HEK293 (cell line): ENCODE measurements around the gene CCDC28B.
A peak's percentile ranks its signal among the peaks of the same experiment; 100 is the strongest.

ENCODE experiments used
- GFI1B ChIP-seq: fragments of 450-650 bp; formaldehyde crosslinking; IDR thresholded peaks from 2 replicates; pipeline ENCODE4 v1.5.1; 2016; ENCODE audit warnings: missing biosample characterization, missing genetic modification characterization
- HOXC10 ChIP-seq: sonication (generic); formaldehyde crosslinking; IDR thresholded peaks from 2 replicates; pipeline ENCODE4 v1.8.1; 2023; ENCODE audit warnings: mild to moderate bottlenecking, missing genetic modification reagents
- HOXD13 ChIP-seq: sonication (generic); formaldehyde crosslinking; IDR thresholded peaks from 2 replicates; pipeline ENCODE4 v1.8.0; 2022; ENCODE audit warnings: missing genetic modification reagents, borderline replicate concordance
- WT1 ChIP-seq: fragments of 450-650 bp; formaldehyde crosslinking; IDR thresholded peaks from 2 replicates; pipeline ENCODE4 v1.5.1; 2016; ENCODE audit warnings: missing biosample characterization, missing genetic modification characterization
- ZEB2 ChIP-seq: fragments of 450-650 bp; formaldehyde crosslinking; IDR thresholded peaks from 2 replicates; pipeline ENCODE4 v1.5.1; 2016; ENCODE audit warnings: missing biosample characterization, missing genetic modification characterization
- ZFP69B ChIP-seq: fragments of 450-650 bp; formaldehyde crosslinking; IDR thresholded peaks from 2 replicates; pipeline ENCODE4 v1.5.1; 2016; ENCODE audit warnings: missing biosample characterization, missing genetic modification characterization
- ZNF121 ChIP-seq: fragments of 450-650 bp; formaldehyde crosslinking; IDR thresholded peaks from 2 replicates; pipeline ENCODE4 v1.5.1; 2016; ENCODE audit warnings: missing biosample characterization, missing genetic modification characterization
- ZNF302 ChIP-seq: fragments of 450-650 bp; formaldehyde crosslinking; IDR thresholded peaks from 2 replicates; pipeline ENCODE4 v1.5.1; 2016; ENCODE audit warnings: missing biosample characterization, missing genetic modification characterization, low read depth
- ZNF548 ChIP-seq: fragments of 450-650 bp; formaldehyde crosslinking; IDR thresholded peaks from 2 replicates; pipeline ENCODE4 v1.5.1; 2016; ENCODE audit warnings: missing biosample characterization, missing genetic modification characterization
- ZNF558 ChIP-seq: fragments of 450-650 bp; formaldehyde crosslinking; IDR thresholded peaks from 2 replicates; pipeline ENCODE4 v1.5.1; 2016; ENCODE audit warnings: missing biosample characterization, missing genetic modification characterization
- ZNF561 ChIP-seq: fragments of 450-650 bp; IDR thresholded peaks from 2 replicates; pipeline ENCODE4 v1.5.1; 2018; ENCODE audit warnings: missing biosample characterization, missing genetic modification characterization, borderline replicate concordance
- ZNF600 ChIP-seq: fragments of 450-650 bp; formaldehyde crosslinking; IDR thresholded peaks from 2 replicates; pipeline ENCODE4 v1.5.1; 2016; ENCODE audit warnings: missing biosample characterization, missing genetic modification characterization
- ZNF747 ChIP-seq: fragments of 450-650 bp; formaldehyde crosslinking; IDR thresholded peaks from 2 replicates; pipeline ENCODE4 v1.5.1; 2016; ENCODE audit warnings: missing biosample characterization, missing genetic modification characterization
- ZXDB ChIP-seq: fragments of 450-650 bp; formaldehyde crosslinking; IDR thresholded peaks from 2 replicates; pipeline ENCODE4 v1.5.1; 2016; ENCODE audit warnings: missing biosample characterization, missing genetic modification characterization
- TF ChIP-seq, protein P1 (sequence below): fragments of 450-650 bp; formaldehyde crosslinking; conservative IDR thresholded peaks from 2 replicates; pipeline ENCODE4 v1.5.1; 2016; ENCODE audit warnings: low read depth, missing biosample characterization, missing genetic modification characterization
- TF ChIP-seq, protein P2 (sequence below): IDR thresholded peaks from 2 replicates; pipeline ENCODE4 v1.6.1; 2011; ENCODE audit warnings: mild to moderate bottlenecking, low read depth, low read length, borderline replicate concordance
- TF ChIP-seq, protein P3 (sequence below): fragments of 450-650 bp; formaldehyde crosslinking; IDR thresholded peaks from 2 replicates; pipeline ENCODE4 v1.5.1; 2016; ENCODE audit warnings: missing biosample characterization, missing genetic modification characterization, borderline replicate concordance
- TF ChIP-seq, protein P4 (sequence below): fragments of 450-650 bp; formaldehyde crosslinking; IDR thresholded peaks from 2 replicates; pipeline ENCODE4 v1.5.1; 2016; ENCODE audit warnings: missing biosample characterization, missing genetic modification characterization
- TF ChIP-seq, protein P5 (sequence below): fragments of 450-650 bp; formaldehyde crosslinking; IDR thresholded peaks from 2 replicates; pipeline ENCODE4 v1.5.1; 2016; ENCODE audit warnings: missing biosample characterization, missing genetic modification characterization
- TF ChIP-seq, protein P6 (sequence below): fragments of 450-650 bp; formaldehyde crosslinking; IDR thresholded peaks from 2 replicates; pipeline ENCODE4 v1.5.1; 2016; ENCODE audit warnings: missing biosample characterization, missing genetic modification characterization
- TF ChIP-seq, protein P7 (sequence below): fragments of 450-650 bp; formaldehyde crosslinking; IDR thresholded peaks from 2 replicates; pipeline ENCODE4 v1.5.1; 2016; ENCODE audit warnings: missing biosample characterization, missing genetic modification characterization, low read depth
- TF ChIP-seq, protein P8 (sequence below): fragments of 450-650 bp; formaldehyde crosslinking; IDR thresholded peaks from 2 replicates; pipeline ENCODE4 v1.5.1; 2016; ENCODE audit warnings: missing biosample characterization, missing genetic modification characterization

The CCDC28B gene

DNA sequence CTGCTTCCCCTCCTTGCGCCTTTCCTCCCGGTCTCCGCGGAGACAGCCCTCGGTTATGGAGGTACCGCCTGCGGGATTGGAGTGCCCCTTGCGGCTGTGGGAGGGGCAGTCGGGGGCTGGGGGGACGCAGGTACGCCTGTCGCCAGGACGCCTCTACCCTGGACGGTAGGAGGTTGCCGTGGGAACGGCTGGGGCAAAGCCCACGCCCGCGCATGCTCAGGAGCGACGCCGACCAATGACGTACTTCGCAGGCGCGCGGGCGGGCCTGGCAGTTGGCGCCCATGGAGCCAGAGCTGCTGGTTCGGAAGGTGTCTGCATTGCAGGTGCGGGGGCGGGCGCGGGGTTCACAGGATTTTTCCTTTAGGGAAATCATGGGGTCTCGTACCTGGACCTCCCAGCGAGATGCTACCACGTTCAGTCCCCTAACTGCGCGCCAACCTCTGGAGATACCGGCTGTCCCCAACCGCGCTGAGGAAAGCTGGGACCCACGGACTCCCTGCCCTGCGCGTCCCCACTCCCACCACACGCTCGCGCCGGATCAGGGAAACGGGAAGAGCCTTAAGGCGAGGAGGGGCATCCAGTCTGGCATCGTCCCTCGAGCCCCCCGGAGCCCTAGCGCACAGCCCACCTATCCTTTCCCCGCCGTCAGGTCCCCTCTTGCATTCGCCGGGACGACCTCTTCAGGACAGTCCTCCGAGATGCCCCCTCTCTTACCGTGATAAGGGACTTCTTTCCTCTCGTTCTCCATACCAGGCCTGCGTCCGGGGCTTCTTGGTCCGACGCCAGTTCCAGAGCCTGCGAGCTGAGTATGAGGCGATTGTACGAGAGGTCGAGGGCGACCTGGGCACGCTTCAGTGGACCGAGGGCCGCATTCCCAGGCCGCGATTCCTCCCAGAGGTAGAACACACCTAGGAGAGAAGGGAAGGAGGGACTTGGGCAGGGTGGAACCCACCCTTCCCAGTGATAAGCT lies 5.3 kb downstream of the CCDC28B start, which contains the start of gene IQCC (continued):
- TF ChIP-seq, protein P1, sequence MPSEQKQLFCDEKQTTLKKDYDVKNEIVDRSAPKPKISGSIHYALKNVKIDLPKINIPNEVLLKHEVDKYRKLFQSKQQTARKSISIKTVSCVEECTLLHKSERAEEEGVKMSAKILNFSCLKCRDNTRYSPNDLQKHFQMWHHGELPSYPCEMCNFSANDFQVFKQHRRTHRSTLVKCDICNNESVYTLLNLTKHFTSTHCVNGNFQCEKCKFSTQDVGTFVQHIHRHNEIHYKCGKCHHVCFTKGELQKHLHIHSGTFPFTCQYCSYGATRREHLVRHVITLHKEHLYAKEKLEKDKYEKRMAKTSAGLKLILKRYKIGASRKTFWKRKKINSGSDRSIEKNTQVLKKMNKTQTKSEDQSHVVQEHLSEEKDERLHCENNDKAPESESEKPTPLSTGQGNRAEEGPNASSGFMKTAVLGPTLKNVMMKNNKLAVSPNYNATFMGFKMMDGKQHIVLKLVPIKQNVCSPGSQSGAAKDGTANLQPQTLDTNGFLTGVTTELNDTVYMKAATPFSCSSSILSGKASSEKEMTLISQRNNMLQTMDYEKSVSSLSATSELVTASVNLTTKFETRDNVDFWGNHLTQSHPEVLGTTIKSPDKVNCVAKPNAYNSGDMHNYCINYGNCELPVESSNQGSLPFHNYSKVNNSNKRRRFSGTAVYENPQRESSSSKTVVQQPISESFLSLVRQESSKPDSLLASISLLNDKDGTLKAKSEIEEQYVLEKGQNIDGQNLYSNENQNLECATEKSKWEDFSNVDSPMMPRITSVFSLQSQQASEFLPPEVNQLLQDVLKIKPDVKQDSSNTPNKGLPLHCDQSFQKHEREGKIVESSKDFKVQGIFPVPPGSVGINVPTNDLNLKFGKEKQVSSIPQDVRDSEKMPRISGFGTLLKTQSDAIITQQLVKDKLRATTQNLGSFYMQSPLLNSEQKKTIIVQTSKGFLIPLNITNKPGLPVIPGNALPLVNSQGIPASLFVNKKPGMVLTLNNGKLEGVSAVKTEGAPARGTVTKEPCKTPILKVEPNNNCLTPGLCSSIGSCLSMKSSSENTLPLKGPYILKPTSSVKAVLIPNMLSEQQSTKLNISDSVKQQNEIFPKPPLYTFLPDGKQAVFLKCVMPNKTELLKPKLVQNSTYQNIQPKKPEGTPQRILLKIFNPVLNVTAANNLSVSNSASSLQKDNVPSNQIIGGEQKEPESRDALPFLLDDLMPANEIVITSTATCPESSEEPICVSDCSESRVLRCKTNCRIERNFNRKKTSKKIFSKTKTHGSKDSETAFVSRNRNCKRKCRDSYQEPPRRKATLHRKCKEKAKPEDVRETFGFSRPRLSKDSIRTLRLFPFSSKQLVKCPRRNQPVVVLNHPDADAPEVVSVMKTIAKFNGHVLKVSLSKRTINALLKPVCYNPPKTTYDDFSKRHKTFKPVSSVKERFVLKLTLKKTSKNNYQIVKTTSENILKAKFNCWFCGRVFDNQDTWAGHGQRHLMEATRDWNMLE (tag by site-specific recombination), result no peak
- TF ChIP-seq ZNF548 (tag by site-specific recombination) (no peak), HOXD13 (CRISPR knock-in tag) (no peak), ZNF561 (tag by site-specific recombination) (peak; percentile 42; the same call in 1 of the 2 replicates), ZEB2 (tag by site-specific recombination) (peak; percentile 73), HOXC10 (CRISPR knock-in tag) (no peak), ZFP69B (tag by site-specific recombination) (peak; percentile 73), ZNF600 (tag by site-specific recombination) (peak; percentile 78), ZNF302 (no peak), GFI1B (tag by site-specific recombination) (no peak), ZNF558 (tag by site-specific recombination) (no peak), ZXDB (peak; percentile 50; the same call in 1 of the 2 replicates), ZNF121 (tag by site-specific recombination) (0 out of 2 replicates have a peak, but pooled peaks have one; percentile 27), ZNF747 (tag by site-specific recombination) (no peak), WT1 (tag by site-specific recombination) (0 out of 2 replicates have a peak, but pooled peaks have one; percentile 19)
- TF ChIP-seq, protein P2, sequence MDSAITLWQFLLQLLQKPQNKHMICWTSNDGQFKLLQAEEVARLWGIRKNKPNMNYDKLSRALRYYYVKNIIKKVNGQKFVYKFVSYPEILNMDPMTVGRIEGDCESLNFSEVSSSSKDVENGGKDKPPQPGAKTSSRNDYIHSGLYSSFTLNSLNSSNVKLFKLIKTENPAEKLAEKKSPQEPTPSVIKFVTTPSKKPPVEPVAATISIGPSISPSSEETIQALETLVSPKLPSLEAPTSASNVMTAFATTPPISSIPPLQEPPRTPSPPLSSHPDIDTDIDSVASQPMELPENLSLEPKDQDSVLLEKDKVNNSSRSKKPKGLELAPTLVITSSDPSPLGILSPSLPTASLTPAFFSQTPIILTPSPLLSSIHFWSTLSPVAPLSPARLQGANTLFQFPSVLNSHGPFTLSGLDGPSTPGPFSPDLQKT, result no peak
- TF ChIP-seq, protein P3, sequence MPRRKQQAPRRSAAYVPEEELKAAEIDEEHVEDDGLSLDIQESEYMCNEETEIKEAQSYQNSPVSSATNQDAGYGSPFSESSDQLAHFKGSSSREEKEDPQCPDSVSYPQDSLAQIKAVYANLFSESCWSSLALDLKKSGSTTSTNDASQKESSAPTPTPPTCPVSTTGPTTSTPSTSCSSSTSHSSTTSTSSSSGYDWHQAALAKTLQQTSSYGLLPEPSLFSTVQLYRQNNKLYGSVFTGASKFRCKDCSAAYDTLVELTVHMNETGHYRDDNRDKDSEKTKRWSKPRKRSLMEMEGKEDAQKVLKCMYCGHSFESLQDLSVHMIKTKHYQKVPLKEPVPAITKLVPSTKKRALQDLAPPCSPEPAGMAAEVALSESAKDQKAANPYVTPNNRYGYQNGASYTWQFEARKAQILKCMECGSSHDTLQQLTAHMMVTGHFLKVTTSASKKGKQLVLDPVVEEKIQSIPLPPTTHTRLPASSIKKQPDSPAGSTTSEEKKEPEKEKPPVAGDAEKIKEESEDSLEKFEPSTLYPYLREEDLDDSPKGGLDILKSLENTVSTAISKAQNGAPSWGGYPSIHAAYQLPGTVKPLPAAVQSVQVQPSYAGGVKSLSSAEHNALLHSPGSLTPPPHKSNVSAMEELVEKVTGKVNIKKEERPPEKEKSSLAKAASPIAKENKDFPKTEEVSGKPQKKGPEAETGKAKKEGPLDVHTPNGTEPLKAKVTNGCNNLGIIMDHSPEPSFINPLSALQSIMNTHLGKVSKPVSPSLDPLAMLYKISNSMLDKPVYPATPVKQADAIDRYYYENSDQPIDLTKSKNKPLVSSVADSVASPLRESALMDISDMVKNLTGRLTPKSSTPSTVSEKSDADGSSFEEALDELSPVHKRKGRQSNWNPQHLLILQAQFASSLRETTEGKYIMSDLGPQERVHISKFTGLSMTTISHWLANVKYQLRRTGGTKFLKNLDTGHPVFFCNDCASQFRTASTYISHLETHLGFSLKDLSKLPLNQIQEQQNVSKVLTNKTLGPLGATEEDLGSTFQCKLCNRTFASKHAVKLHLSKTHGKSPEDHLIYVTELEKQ (tag by site-specific recombination), result no peak
- TF ChIP-seq, protein P4, sequence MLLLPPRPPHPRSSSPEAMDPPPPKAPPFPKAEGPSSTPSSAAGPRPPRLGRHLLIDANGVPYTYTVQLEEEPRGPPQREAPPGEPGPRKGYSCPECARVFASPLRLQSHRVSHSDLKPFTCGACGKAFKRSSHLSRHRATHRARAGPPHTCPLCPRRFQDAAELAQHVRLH (tag by site-specific recombination), result peak; percentile 83; the same call in 1 of the 2 replicates
- TF ChIP-seq, protein P5, sequence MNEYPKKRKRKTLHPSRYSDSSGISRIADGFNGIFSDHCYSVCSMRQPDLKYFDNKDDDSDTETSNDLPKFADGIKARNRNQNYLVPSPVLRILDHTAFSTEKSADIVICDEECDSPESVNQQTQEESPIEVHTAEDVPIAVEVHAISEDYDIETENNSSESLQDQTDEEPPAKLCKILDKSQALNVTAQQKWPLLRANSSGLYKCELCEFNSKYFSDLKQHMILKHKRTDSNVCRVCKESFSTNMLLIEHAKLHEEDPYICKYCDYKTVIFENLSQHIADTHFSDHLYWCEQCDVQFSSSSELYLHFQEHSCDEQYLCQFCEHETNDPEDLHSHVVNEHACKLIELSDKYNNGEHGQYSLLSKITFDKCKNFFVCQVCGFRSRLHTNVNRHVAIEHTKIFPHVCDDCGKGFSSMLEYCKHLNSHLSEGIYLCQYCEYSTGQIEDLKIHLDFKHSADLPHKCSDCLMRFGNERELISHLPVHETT (tag by site-specific recombination), result no peak
- TF ChIP-seq, protein P6, sequence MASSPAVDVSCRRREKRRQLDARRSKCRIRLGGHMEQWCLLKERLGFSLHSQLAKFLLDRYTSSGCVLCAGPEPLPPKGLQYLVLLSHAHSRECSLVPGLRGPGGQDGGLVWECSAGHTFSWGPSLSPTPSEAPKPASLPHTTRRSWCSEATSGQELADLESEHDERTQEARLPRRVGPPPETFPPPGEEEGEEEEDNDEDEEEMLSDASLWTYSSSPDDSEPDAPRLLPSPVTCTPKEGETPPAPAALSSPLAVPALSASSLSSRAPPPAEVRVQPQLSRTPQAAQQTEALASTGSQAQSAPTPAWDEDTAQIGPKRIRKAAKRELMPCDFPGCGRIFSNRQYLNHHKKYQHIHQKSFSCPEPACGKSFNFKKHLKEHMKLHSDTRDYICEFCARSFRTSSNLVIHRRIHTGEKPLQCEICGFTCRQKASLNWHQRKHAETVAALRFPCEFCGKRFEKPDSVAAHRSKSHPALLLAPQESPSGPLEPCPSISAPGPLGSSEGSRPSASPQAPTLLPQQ, result peak; percentile 67
- TF ChIP-seq, protein P7, sequence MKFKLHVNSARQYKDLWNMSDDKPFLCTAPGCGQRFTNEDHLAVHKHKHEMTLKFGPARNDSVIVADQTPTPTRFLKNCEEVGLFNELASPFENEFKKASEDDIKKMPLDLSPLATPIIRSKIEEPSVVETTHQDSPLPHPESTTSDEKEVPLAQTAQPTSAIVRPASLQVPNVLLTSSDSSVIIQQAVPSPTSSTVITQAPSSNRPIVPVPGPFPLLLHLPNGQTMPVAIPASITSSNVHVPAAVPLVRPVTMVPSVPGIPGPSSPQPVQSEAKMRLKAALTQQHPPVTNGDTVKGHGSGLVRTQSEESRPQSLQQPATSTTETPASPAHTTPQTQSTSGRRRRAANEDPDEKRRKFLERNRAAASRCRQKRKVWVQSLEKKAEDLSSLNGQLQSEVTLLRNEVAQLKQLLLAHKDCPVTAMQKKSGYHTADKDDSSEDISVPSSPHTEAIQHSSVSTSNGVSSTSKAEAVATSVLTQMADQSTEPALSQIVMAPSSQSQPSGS, result peak; percentile 89
- TF ChIP-seq, protein P8, sequence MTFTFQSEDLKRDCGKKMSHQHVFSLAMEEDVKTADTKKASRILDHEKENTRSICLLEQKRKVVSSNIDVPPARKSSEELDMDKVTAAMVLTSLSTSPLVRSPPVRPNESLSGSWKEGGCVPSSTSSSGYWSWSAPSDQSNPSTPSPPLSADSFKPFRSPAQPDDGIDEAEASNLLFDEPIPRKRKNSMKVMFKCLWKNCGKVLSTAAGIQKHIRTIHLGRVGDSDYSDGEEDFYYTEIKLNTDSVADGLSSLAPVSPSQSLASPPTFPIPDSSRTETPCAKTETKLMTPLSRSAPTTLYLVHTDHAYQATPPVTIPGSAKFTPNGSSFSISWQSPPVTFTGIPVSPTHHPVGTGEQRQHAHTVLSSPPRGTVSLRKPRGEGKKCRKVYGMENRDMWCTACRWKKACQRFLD (tag by site-specific recombination), result no peak
